ENCODE measurements around the gene GRID2.

- TF ChIP-seq CTCF (IDR thresholded peaks at IDR 0.05) = no peak
- TF ChIP-seq POLR2AphosphoS5 (IDR thresholded peaks at IDR 0.05) = no peak
Observed at GRCh38 chr4:93337196-93337595, 1033.4 kb downstream of the GRID2 start.

All from breast epithelium (tissue), 3 donors.